ENCODE measurements around the gene IQUB.
A peak's percentile ranks its signal among the peaks of the same experiment; 100 is the strongest.
"Not testable (repeated sequence)": the region's sequence is repeated elsewhere in the genome, so short reads cannot be mapped to it uniquely, and the experiment has no call there.

Gene IQUB

DNA sequence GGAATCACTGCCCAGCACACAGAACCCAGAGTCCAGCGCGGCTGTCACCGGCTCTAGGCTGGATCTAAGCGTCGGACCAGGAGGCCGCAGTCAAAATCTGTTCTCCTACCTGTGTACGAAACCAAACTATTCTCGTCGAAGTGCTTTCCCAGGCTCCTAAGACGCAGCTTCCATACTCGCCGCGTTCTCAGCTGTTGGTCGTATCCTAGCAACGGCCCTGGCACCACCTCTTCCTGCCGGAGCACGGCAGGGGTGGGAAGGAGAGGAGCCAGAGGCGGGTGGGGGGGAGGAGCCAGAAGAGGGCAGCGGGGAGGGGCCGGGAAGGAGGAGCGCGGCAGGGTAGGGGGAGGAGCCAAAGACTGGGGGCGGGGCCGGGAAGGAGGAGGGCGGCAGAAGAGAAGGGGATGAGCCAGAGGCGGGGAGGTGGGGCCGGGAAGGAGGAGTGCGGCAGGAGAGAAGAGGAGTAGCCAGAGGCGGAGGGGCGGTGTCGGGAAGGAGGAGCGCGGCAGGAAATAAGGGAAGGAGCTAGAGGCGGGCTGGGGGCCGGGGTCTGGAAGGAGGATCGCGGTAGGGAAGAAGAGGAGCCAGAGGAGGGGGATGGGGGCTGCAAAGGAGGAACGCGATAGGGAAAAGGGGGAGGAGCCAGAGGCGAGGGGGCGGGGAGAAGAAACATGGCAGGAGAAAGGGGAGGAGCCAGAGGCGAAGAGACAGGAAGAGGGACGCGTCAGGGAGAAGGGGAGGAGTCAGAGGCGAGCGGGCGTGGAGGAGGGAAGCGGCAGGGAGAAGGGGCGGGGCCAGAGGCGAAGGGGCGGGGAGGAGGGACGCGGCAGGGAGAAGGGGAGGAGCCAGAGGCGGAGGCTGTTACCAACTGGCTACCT is at the start of gene IQUB:
IQUB (minus strand) TSS at position 213 of the 878 bp plus-strand sequence. CDS start 22,255 bp downstream, outside the sequence.
- peak; percentile 96 to 98 for DNase-seq

DNA sequence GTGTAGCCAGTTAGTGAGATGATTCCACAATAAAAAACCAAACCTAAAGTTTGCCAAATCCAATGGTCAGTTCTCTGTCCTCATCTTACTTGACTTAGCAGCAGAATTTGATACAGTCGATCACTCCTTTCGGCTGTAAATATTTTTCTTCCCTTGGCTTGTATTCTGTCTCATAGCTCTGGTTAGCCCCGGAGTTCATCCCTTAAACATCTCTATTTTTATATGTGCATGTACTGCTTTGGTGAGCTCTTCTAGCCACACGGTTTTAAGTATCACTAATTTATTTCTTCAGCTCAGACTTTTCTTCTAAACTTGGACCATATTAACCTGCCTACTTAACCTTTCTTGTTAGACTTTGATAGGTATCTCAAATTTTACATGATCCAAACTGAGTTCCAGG is 49.4 kb upstream of the IQUB start:
- no peak for DNase-seq

- no peak for DNase-seq
Measured at GRCh38 chr7:123581162-123581459, 46.7 kb upstream of the IQUB start.

DNA sequence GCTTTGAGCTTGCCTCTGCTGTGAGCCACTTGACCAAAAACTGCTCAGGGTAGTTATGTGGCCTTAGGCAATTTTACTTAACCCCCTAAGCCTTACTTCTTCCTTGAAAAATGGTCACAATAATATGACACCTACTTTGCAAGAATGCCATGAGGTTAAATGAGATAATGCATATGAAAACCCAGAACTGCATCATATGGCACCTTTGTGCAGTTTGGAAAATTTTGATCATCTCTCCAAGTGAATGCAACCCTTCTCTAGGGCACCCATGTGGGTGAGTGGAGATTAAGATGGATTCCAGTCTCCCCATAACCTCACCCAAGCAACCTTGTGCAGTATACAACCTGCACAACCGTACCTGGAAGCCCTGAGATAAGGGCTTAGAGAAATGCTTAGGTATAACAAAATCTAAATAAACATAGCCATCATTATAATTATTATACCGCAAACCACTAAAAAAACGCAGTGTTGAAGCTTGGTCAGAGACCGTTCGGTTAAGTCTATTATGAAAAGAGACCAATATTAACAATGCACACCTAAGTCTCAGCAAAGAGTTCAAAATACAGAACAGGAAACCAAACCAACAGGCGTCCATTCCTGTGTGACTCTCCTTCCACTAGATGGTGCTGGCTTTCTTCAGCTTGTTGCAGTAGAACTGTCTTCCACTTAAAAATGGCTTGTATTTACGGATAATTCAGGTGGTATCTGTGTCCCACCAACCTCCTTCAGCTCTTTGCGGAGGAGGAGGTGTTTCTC is 46.2 kb upstream of the IQUB start:
- no peak for DNase-seq

DNA sequence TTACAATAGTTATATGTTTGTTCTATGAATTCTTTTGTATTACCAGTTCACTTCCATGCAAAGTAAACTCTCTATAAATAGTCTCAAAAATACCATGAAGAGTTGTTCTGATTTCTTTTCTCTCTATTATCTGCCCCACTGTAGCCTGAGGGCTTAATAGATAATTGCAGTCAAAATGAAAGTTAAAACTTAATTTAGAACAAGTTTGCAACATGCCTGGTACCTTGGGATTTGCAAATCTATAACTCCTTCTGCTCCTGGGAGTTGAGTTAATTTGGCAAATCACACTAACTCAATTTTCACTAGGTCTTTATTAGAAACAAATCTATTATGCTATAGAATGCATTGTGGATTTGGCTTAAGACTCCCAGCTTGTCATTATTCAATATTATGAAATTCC is 45.0 kb upstream of the IQUB start:
- no peak for DNase-seq

DNA sequence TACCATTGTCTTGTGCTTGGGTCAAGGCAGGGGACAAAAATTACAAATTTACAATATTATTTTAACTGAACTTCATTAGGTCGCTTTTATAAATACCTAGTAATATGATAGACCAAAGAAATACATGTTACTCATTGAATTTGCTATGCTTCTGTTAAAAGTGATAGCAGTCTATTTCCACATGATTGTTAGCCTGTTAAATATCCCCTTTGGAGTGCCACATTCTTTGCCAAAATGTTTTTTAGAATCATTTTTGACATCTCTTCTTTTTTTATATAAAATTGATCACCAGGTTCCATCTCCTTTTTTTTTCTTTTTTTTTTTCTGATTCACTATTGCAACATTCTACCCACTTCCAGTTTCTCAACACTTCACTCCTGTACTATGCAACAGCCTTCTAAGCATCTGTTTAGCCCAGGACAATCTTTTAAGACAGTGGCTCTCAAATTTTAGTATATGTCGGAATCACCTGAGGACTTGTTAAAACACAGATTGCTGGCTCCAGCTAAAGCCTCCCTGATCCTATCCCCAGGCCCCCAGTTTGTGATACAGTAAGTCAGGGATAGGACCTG is 39.6 kb upstream of the IQUB start:
- no peak for DNase-seq

DNA sequence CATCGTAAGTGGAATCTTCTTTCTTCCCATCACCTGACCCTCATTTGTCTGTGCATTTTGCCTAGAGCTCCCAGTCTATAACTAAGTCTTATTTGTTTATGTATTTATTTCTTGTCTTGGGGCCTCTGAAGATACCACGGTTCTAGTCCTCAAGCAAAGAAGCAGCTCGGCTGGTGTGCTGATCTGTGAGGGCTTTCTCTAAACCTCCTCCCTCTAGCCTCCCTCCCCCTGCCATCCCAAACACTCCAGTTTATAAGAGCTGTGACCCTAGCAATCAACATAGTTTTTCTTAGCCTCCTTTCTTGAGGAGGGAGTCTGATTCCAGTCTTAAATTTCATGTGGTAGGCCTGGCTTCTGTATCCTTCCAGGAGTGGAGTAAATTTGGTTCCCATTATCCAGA is 38.9 kb upstream of the IQUB start:
- DNase-seq, result no peak

GRCh38 chr7:123571684-123572083 is 37.3 kb upstream of the IQUB start:
- no peak for DNase-seq

GRCh38 chr7:123571187-123571586 is 36.8 kb upstream of the IQUB start:
- DNase-seq, result no peak

GRCh38 chr7:123570390-123571182 is 36.2 kb upstream of the IQUB start:
- no peak for DNase-seq

DNA sequence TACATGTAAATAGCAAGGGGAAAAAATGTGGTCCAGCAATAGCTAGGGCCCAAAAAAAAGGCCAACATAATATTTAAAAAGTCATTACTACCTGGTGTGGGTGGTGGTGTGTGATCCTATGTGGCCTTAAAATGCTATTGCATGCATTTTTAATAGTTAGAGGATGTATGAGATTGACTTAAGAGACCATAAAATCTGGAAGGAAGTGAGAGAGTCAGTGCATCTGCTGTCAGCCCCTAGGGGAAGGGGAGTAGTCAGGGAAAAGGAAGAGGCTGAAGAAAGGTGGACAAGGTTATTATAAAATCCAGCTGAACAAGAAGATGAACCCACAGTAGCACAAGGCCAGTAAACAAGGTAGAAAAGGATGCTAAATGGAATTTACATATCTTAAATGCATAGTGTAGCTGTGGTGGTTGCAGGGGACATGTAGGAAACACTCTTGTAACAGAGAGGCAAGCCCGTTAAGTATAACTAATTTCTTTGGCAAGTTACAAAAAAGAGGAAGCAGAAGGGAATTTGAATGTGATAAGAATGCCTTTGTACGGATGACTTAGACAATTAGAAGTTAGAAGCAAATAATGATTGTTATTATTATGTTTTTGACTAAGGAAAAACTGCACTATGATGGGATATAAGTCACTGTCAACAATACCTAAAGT is 35.1 kb upstream of the IQUB start:
- no peak for DNase-seq

DNA sequence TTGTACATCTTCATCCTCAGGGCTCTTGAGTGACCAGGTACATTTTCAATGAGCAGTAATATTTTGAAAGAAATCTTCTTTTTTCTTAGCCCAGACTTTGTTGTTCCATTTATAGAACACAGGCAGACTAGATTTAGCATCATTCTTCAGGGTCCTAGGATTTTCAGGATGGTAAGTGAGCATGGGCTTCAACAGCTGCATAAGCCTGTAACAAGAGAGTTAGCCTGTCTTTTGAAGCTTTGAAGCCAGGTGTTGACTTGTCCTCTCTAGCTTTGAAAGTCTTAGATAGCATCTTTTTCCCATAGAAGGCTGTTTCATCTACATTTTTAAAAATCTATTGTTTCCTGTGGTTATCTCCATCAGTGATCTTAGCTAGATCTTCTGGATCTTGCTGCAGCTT is 27.7 kb upstream of the IQUB start:
- no peak for DNase-seq

- DNase-seq, result no peak
Measured at GRCh38 chr7:123558289-123558874, 24.0 kb upstream of the IQUB start.

DNA sequence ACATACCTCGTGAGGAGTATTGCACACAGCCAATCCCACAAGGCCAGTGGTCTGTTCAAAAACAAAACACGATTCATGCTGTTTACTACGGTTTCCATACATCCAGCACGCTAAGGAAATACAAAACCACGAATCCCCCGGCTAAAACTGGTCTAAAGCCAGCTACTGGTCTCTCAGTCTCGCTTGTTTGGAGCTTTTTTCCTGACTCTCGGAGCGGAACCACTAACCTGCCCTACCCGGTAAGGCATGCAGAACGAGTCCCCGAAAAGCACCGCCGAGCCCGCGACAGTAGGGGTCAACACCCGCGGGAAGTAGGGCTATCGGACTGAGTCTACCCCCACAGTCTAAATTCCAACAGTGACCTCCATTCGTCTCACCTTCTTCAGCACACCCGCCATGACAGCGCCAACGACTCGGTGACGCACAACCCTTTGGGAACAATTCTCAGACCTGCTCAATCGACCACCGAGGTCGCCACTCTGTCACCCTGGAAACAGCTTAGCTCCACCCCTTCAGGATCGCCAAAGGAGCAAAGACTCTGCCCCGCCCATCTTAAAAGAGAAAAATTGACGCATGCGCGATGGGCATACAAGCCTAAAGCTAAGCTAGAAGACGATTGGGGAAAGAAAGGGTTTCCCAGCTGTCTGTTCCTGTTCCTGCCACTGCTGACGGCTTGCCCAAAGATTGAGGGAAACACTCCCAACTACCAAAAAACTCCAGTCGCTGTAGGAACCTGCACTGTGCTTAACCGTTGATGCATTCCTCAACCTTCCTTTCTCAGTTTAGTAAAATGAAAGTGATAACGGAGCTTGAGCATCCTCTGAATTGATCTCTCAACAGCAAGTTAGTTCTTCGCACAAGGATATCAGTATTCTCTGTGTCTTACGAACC is 23.2 kb upstream of the IQUB start, which contains the start of gene NDUFA5:
NDUFA5 (minus strand) TSS at position 421 of the 891 bp plus-strand sequence; CDS start at position 398, 23 bp downstream.
- DNase-seq, result peak; percentile 97 to 99

DNA sequence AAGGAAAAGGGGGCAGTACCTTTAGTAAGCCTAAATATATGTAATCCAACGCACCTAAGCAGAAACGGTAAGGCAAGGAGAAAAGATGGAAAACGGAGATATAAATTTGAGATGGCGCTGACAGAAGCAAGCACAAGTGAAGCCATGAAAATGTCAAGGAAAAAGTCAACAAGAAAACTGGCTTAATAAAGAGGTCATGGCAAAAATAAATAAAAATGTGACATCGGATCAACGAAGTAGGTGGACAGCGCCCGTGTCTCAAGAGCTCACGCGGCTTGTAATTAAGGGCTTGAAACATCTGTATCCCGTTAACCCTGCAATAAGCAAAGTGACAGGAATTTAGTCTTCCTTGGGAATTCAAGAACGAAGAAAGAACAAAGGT is 22.6 kb upstream of the IQUB start:
- DNase-seq, result no peak

GRCh38 chr7:123555484-123555883 is 21.1 kb upstream of the IQUB start:
- DNase-seq, result no peak

DNA sequence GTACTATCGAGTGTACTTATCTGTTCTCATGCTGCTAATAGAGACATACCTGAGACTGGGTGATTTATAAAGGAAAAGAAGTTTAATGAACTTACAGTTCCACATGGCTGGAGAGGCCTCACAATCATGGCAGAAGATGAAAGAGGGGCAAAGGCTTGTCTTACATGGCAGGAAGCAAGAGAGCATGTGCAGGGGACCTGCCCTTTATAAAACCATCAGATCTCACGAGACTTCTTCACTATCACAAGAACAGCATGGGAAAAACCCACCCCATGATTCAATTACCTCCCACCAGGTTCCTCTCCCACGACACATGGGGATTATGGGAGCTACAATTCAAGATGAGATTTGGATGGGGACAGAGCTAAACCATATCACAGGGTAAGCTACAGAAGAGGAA is 18.8 kb upstream of the IQUB start:
- DNase-seq, result no peak

DNA sequence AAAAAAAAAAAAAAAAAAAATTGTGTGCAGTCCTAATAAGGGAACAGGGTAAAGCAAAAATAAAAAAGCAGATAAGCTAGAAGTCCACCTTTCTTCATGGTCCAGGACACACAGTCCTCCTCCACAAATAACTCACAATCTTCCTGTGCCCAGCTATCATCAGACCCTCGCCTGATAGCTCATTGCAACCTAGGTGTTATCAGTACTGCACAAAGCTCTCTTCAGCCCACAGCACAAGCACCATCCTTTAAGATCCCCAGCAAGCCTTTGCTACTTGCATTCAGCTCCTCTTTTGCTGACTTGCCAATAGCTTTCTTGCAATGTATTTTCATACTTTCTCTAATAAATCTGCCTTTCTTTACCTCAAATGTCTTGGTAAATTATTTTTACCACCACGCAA is 18.2 kb upstream of the IQUB start:
- DNase-seq, result no peak

DNA sequence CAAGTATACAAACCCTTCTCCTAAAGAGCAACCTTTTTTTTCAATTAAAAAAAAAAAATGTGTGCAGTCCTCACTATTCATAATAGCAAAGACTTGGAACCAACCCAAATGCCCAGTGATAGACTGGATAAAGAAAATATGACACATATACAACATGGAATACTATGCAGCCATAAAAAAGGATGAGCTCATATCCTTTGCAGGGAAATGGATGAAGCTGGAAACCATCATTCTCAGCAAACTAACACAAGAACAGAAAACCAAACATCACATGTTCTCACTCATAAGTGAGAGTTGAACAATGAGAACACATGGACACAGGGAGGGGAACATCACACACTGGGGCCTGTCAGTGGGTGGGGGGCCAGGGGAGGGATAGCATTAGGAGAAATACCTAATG is 17.7 kb upstream of the IQUB start:
- not testable (repeated sequence) for DNase-seq

DNA sequence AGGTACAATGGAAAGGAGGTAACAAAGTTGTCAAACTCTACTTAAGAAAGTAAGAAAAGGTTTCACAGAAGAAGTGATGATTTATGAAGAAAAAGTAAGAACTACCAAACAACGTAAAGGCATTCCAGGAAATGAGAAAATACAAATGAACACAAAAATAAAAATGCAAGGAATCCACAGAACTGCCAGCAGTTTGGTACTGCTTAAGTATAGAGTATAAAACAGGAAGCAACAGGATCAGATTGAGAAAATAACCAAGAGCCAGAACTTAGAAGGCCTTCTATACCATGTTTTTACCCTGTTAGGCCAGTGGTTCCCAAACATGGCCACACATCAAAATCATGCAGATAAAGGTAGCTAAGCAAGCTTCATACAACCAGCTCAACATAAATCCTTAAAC is 14.0 kb upstream of the IQUB start:
- DNase-seq, result no peak

DNA sequence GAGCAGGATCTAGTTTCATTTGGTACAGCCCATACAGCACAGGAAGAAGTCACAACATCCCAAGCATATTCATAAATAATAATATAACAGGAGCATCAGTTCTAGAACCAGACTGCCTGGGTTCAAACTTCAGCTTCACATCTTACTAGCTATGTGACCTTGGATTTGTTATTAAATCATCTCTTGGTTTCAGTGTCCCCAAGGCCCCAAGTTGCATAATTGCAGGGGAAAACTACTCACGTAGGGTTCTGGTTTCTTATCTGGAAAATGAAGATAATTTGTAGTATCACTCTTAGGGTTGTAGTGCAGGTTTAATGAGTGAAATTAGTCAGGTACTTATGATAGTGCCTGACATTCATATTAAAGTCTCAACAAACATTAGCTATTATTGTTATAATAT is 5.5 kb upstream of the IQUB start:
- DNase-seq, result no peak
